ENCODE measurements around the gene RIT1. TPM values are rescaled to one million over a fixed set of nuclear protein-coding genes. Genes with fewer than 3 reads are reported as not detected.

The RIT1 gene
- total and polyA plus RNA-seq, 2 of the 8 experiments (the other 6 are each of a cell fraction or from before 2014, with no cell fraction given): 25.3 to 26.8 TPM

DNA sequence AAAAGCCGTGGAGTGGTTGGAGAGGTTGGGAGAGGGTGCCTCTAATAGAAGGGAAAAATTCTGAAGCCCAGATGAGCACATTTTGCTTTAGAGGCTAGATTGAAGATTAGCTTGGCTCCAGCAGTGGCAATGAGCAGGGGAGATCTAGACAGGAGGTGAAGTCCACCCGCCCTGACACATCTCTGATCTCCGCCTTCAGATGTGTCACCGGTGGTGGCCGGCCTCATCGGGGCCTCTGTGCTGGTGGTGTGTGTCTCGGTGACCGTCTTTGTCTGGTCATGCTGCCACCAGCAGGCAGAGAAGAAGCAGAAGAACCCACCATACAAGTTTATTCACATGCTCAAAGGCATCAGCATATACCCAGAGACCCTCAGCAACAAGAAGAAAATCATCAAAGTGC lies 43.4 kb downstream of the RIT1 start:
- Histone ChIP-seq H3K18ac (ENCODE audit: extremely low read depth, low read length) (no peak overlapping the region), H3K4ac (replicated peaks; ENCODE audit: insufficient read length, low read depth, low read length) (no peak overlapping the region), H2BK15ac (ENCODE audit: low read length) (no peak overlapping the region), H2BK12ac (ENCODE audit: low read depth, low read length) (no peak overlapping the region), H3K36me3 (ENCODE audit: control insufficient read depth in 2 of 4, insufficient read depth in 4 of 4, low read length in 3 of 4) (no peaks in the 10 kb centered on the region), H3K79me2 (ENCODE audit: control insufficient read depth in 1 of 2, insufficient read depth in 2 of 2, low read length in 2 of 2) (no peaks in the 10 kb centered on the region), H2BK20ac (ENCODE audit: low read length) (no peak overlapping the region), H3K14ac (ENCODE audit: insufficient read length) (no peak overlapping the region), H3K23me2 (ENCODE audit: low read depth, low read length) (no peaks in the 10 kb centered on the region), H4K8ac (ENCODE audit: extremely low read depth, insufficient read depth, low read length) (no peak overlapping the region), H3K56ac (replicated peaks; ENCODE audit: insufficient read length, low read depth, low read length) (no peak overlapping the region), H3K4me2 (ENCODE audit: insufficient read depth in 1 of 2, low read depth in 2 of 2, low read length in 2 of 2) (no peak overlapping the region), H3K9ac (replicated peaks in 1 of 4; ENCODE audit: extremely low read depth in 1 of 4, low read depth in 3 of 4, low read length in 3 of 4) (no peak overlapping the region), H3K4me3 (ENCODE audit: extremely low read depth in 1 of 4, insufficient read depth in 2 of 4, low read depth in 3 of 4, low read length in 4 of 4) (no peak overlapping the region), H3K23ac (ENCODE audit: insufficient read length) (no peak overlapping the region), H3K4me1 (replicated peaks in 1 of 4; ENCODE audit: control insufficient read depth in 3 of 4, insufficient read depth in 4 of 4, low read length in 3 of 4) (no peaks in the 10 kb centered on the region), H2BK5ac (ENCODE audit: low read depth, low read length) (no peak overlapping the region), H2AFZ (ENCODE audit: low read length) (no peak overlapping the region), H3K27me3 (replicated peaks in 1 of 4; ENCODE audit: control insufficient read depth in 3 of 4, extremely low read depth in 1 of 4, insufficient read depth in 3 of 4, low read length in 3 of 4) (no peaks in the 10 kb centered on the region), H2AK5ac (ENCODE audit: low read depth, low read length) (no peak overlapping the region), H3K9me3 (ENCODE audit: insufficient read depth in 2 of 2, low read depth in 1 of 2, low read length in 1 of 2) (no peaks in the 10 kb centered on the region), H4K5ac (ENCODE audit: insufficient read length, low read depth, low read length) (no peak overlapping the region), H4K91ac (replicated peaks; ENCODE audit: insufficient read length, low read length) (no peak overlapping the region), H2BK120ac (replicated peaks; ENCODE audit: low read depth, low read length) (no peak overlapping the region), H3K79me1 (ENCODE audit: low read depth, low read length) (no peaks in the 10 kb centered on the region), H4K20me1 (replicated peaks in 1 of 2; ENCODE audit: control insufficient read depth in 1 of 2, insufficient read depth in 2 of 2, low read length in 2 of 2) (no peaks in the 10 kb centered on the region), H3K27ac (ENCODE audit: low read depth, low read length) (no peak overlapping the region)
- no peak for FAIRE-seq
- TF ChIP-seq, protein P1, sequence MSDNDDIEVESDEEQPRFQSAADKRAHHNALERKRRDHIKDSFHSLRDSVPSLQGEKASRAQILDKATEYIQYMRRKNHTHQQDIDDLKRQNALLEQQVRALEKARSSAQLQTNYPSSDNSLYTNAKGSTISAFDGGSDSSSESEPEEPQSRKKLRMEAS (IDR thresholded peaks at IDR 0.05): no peak
- TF ChIP-seq SAP30 (IDR thresholded peaks at IDR 0.05; ENCODE audit: insufficient read depth, insufficient replicate concordance, low read length) (no peak), RNF2 (IDR thresholded peaks at IDR 0.05; ENCODE audit: borderline replicate concordance, low read depth, low read length, missing control alignments, poor library complexity, severe bottlenecking) (no peak), TAF1 (IDR thresholded peaks at IDR 0.05; ENCODE audit: low read depth, low read length) (no peak)
- WGBS, 2 experiments (ENCODE audit: extremely low coverage in 1 of 2, insufficient coverage in 1 of 2, insufficient read length in 1 of 2, insufficient replicate concordance in 2 of 2, low coverage in 1 of 2, low lambda C conversion rate in 2 of 2, missing lambda C conversion rate in 1 of 2): 97% methylated on average over 8 of the region's 8 CpGs; no CpG with 5 or more reads in 1 of the 2 experiments
- ChIA-PET POLR2A (ENCODE audit: partially characterized antibody) (interaction anchor here (1.4 kb wide), 1 partner anchor 8 kb away, joined by 4 read pairs; the partner anchor contains the start of gene SYT11), CTCF (ENCODE audit: partially characterized antibody) (interaction anchor here (1.7 kb wide), 1 partner anchor 11 kb away, joined by 3 read pairs; no protein-coding TSS in a partner anchor)
- no peak for DNase-seq (ENCODE audit: low read depth in 1 of 2, low spot score in 2 of 2)
